Activated CD4-positive, alpha-beta T cell treated with anti-CD3 and anti-CD28 coated beads, Interleukin-2, amount 50 U/mL, for 4 hours (primary cell): ENCODE results near the gene WASHC4.
"Not testable (repeated sequence)": the region's sequence is repeated elsewhere in the genome, so short reads cannot be mapped to it uniquely, and the experiment has no call there.

Experiments used
- DNase-seq, 2 experiments: peaks; one replicate each; pipeline ENCODE4 v3.0.0-alpha.2; 2020

The WASHC4 gene

DNA sequence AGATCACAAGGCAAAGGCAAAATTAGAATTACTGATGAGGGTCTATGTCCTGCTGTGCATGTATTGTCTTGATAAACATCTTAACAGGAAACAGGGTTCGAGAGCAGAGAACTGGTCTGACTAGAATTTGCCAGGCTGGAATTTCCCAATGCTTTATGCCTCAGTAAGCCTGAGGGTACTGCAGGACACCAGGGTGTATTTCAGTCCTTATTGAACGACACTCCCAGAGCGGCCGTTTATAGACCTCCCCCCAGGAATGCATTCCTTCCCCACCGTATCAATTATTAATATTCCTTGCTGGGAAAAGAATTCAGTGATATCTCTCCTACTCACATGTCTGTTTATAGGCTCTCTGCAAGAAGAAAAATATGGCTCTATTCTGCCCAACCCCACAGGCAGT, 12.2 kb upstream of the WASHC4 start:
- DNase-seq, result not testable (repeated sequence)

- no peak for DNase-seq
Observed at GRCh38 chr12:105099356-105099755, 8.2 kb upstream of the WASHC4 start.

DNA sequence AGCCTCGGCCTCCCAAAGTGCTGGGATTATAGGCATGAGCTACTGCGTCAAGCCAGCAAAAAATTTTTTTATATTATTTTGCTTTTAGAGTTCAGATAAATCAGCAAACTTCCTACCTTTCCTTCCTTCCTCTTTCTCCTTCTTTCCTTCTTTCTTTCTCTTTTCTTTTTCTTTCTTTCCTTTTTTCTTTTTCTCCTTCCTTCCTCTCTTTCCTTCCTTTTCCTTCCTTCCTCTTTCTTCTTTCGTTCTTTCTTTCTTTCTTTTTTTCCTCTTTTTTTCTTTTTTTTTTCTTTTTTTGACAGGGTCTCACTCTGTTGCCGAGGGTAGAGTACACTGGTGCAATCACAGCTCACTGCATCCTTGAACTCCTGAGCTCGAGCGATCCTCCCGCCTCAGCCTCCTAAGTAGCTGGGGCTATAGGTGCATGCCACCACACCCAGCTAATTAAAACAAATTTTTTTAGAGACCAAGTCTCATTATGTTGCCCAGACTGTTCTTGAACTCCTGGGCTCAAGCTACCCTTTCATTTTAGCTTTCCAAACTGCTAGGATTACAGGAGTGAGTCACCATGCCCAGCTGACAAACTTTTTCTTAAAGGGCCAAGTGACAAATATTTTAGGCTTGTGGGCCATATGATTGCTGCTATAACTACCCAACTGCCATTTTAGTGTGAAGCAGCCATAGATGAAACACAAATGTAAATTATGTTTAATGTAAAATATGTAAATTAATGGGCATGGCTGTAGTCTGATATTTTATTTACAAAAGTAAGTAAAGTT, 7.1 kb upstream of the WASHC4 start:
- no peak for DNase-seq

DNA sequence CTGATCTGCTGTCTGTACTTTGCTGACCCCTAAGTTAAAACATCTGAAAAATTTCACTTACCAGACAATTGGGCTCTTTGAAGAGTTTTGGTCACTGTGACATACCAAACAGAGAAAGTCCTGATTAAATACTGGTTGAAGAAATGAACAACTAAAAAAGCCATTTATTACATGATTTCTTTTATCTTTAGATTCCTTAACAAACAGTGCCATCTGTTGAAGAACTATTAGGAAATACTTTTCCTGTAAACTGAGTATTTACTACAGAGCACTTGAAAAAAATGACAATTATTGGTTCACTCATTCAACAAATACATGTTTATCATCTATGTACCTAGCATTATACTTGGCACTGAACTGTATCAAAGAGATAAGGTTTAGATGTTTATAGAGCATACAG, 6.5 kb upstream of the WASHC4 start:
- DNase-seq, result no peak

- DNase-seq, result no peak
Observed at GRCh38 chr12:105102673-105103072, 4.9 kb upstream of the WASHC4 start.

- no peak for DNase-seq
Observed at GRCh38 chr12:105104762-105105161, 2.8 kb upstream of the WASHC4 start.

DNA sequence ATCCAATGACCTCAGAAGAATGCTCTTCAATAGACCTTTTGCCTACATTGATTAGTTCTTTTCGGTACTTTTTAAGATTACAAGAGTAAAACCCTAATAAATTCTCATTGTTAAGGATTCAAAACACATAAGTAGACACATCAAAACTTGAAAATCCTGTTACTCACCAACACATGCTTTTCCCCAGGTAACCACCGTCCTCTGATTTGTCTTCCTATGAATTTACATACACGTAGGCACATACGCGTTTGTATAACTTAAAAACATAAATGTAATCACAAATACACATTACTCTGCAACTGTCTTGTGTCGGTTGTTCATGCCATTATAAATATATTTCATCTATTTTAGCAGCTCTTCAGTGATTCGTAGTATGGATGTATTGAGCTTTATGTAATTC, 910 bp upstream of the WASHC4 start:
- DNase-seq, result no peak

DNA sequence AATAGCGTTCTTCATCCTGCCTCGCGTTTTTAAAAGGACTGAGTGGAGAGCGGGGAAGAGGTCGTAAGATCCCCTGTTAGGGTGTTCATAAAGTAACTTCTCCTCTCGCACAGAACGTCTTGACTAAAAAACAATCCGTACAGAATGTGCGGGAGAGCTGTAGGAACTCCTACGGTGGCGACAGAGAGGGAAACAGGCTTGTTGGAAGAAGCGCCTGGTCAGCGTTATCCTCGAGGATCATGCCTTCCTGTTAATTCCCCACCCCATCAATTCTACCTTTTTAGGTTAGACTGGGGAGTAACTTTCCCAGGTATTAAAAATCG, 399 bp upstream of the WASHC4 start:
- no peak for DNase-seq

GRCh38 chr12:105109465-105110212, 2.1 kb downstream of the WASHC4 start:
- DNase-seq, result no peak

- DNase-seq, result no peak
Observed at GRCh38 chr12:105110851-105111250, 3.3 kb downstream of the WASHC4 start.

- DNase-seq, result no peak
Observed at GRCh38 chr12:105113094-105113493, 5.6 kb downstream of the WASHC4 start.

- DNase-seq, result no peak
Observed at GRCh38 chr12:105116969-105117368, 9.4 kb downstream of the WASHC4 start.

DNA sequence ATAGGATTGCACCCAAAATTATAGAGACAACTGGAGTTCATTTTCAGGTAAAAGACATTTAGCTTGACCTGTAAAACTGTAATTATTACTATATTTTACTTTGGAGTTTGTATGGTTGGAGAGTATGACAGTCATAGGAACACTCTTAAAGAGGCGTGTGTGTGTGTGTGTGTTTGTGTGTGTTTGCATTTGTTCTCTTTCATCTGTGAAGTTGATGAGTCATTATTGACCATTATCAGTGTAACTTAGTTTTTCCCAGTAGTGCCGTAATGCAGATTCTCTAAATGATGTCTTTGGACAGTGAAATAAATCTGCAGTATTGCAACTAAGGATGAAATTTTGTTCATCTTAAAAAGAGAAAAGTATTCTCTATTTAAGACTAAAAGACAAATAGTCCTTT, 13.0 kb downstream of the WASHC4 start:
- DNase-seq, result no peak

DNA sequence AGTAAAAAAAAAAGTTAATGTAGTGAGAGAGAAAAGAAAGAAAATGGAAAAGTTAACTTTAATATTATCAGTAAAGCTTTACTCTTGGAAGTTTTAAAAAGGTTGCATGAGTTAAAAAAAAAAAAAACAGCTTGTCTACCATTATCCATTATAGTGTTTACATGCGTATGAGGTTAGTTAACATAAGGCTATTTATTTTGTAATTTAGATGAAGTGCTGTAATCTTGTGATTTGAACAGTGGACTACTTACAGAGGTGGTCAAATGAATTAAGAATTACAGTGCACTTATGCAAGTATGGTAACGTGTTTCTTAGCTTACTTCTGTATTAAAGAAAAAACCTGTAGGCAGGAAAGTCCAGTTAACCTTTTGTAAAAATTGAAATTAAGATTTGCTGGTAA, 30.7 kb downstream of the WASHC4 start:
- no peak for DNase-seq

- DNase-seq, result no peak
Observed at GRCh38 chr12:105141320-105141922, 33.9 kb downstream of the WASHC4 start.

DNA sequence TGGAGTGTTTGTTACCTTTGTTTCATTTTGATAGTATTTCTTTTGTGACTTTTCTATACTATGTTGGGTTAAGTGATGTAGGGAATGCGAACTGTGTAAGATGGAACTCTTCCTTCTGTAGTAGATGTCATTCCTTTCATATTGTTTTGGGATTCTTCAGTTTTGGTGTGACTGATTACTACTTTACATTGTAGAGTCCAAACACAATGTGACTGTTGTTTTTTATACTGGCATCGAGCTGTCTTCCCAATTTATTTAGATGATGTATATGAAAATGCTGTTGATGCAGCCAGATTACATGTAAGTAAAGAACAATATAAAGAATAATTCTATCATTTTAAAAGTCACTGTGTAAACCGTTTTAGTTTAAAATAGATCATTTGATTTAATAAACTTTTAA, 34.7 kb downstream of the WASHC4 start:
- no peak for DNase-seq

GRCh38 chr12:105156260-105156659, 48.7 kb downstream of the WASHC4 start:
- DNase-seq, result no peak

DNA sequence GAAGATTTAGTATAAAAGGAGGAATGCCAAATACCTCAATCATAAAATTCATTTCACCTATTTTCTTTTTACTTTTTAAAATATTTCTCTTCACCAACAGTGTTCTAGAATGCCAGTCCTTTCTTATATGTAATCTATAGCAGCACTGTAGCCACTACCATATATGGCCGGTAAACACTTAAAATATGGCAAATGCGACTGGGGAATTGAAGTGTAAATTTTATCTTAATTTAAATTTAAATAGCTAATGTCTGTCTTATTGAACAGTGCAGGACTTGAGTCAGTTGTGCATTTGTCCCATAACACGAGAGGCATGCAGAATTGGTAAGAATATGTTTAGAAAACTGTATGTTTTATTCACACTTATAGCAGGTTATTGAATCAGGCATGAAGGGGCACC, 50.1 kb downstream of the WASHC4 start:
- no peak for DNase-seq

DNA sequence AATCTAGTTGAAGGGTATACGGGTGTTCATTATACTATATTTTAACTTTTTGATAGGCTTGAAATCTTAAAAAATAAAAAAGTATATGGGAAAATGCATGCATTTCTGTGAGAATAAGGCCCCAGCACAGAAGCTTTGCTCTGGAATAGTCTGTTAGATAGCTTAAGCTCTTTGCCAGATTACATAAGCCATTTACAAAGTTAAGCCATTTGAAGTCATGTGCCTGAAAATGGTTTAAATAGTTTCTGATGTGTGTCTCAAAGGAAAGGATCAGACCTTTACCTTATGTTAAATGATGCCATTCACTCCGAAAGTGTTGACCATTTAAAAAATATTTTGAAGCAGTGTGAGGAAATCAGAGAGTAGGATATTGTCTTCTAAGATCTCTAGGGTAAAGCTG, 51.3 kb downstream of the WASHC4 start:
- no peak for DNase-seq

GRCh38 chr12:105162174-105162573, 54.6 kb downstream of the WASHC4 start:
- DNase-seq, result no peak

DNA sequence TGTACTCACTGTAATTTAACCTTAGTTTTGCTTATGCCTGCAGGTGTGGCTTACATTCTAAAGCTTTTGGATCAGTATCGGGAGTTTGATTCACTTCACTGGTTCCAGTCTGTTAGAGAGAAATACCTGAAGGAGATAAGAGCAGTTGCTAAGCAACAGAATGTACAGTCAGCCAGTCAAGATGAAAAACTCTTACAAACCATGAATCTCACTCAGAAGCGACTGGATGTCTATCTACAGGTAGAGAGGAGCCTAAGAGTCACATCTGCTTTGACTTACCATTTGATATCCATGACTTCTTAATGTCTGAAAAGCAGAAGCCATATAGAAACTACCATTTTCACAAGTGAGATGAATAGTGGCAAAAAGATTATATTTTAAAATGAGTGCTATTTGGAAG, 56.5 kb downstream of the WASHC4 start:
- no peak for DNase-seq

GRCh38 chr12:105166736-105167135, 59.2 kb downstream of the WASHC4 start:
- DNase-seq, result no peak

DNA sequence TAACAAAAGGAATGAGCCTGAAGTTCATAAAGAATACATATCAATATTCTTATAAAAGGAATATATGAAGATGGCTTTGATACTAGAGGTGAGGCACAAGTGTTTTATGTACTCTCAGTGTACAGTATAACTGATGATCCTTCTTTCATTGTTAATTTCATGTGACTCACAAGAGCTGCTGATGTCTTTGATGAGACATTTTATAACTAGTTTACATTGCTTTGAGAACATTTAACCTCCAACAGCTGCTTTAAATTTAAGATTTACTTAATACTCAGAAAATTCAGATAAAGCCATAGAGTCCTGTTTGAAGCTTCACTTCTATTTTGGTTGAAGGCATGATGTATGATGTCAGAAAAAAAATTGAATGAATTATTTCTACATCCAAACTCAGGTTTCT, 59.8 kb downstream of the WASHC4 start:
- no peak for DNase-seq

DNA sequence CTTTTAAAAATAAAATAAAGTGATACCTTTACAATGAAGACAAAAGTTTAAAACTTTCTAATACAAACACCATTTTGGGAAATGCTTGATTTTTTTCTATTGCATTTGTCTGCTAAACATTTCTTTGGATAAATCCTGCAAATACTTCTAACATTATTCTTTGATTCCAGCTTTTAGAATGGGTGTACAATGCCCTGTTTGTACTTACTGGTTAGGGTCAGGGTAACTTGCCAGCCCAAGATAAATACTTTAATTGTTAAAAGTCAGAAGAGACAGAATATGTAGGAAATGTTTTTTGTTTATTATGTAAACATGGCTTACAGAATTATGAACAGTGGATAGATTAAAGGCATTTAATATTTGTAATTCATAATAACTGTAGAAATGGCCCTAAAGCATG, 60.5 kb downstream of the WASHC4 start:
- DNase-seq, result no peak
